Bronchial epithelial cell (primary cell): ENCODE data around the gene JMJD1C. TPM values are rescaled to one million over a fixed set of nuclear protein-coding genes. Genes with fewer than 3 reads are reported as not detected.

ENCODE experiments used
- DNase-seq: peaks from one replicate; pipeline ENCODE4 v3.0.0-alpha.2; 2010; ENCODE audit warnings: low read depth
- FAIRE-seq: peaks from 2 replicates; lab custom pipeline; 2011; peaks lifted over from hg19 to GRCh38; lab: Jason Lieb, UNC
- H3K27me3 ChIP-seq: 2 replicates; pipeline ENCODE4 v1.5.1; 2011; ENCODE audit warnings: low read length; ENCODE audit not compliant: control insufficient read depth, insufficient read depth
- H3K36me3 ChIP-seq: 2 replicates; pipeline ENCODE4 v1.5.1; 2011; ENCODE audit warnings: low read length; ENCODE audit not compliant: control insufficient read depth, insufficient read depth
- H3K4me3 ChIP-seq: 2 replicates; pipeline ENCODE4 v1.5.1; 2011; ENCODE audit warnings: mild to moderate bottlenecking, low read depth, low read length, control low read depth
- total RNA-seq: library from RNA; depleted of rRNA; stranded (reverse); fragments of >200 nt; gene quantifications from 2 replicates; pipeline ENCODE4 v1.2.1, GENCODE V29; 2014
- TF ChIP-seq, protein P1 (sequence below): IDR thresholded peaks from 2 replicates; pipeline ENCODE4 v1.5.1; 2011; ENCODE audit warnings: mild to moderate bottlenecking, moderate library complexity, low read length, control low read depth, inconsistent platforms; ENCODE audit not compliant: insufficient read depth, severe bottlenecking

Gene JMJD1C
- total RNA-seq, 1 donor from 2014 or later = 72.1 TPM

DNA sequence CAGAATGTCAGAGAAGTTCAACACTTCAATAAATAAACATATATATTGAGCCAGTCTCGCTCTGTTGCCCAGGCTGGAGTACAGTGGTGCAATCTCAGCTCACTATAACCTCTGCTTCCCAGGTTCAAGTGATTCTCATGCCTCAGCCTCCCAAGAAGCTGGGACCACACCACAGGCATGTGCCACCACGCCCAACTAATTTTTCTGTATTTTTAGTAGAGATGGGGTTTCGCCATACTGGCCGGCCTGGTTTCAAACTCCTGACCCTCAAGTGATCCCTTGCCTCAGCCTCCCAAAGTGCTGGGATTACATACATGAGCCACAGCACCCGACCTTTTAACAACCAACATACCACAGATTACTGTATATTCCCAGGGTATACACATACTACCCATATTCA lies 134.2 kb downstream of the JMJD1C start:
- H3K36me3 ChIP-seq = no peaks in the 10 kb centered on the region
- no peak for FAIRE-seq
- no peak overlapping the region for H3K4me3 ChIP-seq
- TF ChIP-seq, protein P1, sequence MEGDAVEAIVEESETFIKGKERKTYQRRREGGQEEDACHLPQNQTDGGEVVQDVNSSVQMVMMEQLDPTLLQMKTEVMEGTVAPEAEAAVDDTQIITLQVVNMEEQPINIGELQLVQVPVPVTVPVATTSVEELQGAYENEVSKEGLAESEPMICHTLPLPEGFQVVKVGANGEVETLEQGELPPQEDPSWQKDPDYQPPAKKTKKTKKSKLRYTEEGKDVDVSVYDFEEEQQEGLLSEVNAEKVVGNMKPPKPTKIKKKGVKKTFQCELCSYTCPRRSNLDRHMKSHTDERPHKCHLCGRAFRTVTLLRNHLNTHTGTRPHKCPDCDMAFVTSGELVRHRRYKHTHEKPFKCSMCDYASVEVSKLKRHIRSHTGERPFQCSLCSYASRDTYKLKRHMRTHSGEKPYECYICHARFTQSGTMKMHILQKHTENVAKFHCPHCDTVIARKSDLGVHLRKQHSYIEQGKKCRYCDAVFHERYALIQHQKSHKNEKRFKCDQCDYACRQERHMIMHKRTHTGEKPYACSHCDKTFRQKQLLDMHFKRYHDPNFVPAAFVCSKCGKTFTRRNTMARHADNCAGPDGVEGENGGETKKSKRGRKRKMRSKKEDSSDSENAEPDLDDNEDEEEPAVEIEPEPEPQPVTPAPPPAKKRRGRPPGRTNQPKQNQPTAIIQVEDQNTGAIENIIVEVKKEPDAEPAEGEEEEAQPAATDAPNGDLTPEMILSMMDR = no peak
- no peak for DNase-seq
- no peaks in the 10 kb centered on the region for H3K27me3 ChIP-seq

DNA sequence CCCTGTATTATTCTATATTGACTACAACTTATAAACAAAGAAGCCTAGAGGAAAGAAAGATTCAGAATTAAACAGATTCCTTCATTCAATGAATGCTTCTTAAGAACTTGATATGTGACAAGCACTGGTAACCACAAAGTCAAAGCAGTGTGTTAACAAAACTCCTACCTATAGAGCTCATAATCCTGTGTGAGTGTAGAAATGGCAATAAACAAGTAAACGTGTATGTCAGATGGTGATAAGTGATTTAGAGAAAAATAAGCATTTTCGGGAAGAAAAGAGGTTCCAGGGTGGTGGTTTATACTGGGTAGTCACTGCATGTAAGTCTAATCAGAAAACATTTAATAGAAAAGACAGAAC lies 141.3 kb downstream of the JMJD1C start:
- no peaks in the 10 kb centered on the region for H3K36me3 ChIP-seq
- DNase-seq (no peak), FAIRE-seq (no peak)
- no peak overlapping the region for H3K4me3 ChIP-seq
- no peaks in the 10 kb centered on the region for H3K27me3 ChIP-seq
- TF ChIP-seq, protein P1 = no peak

DNA sequence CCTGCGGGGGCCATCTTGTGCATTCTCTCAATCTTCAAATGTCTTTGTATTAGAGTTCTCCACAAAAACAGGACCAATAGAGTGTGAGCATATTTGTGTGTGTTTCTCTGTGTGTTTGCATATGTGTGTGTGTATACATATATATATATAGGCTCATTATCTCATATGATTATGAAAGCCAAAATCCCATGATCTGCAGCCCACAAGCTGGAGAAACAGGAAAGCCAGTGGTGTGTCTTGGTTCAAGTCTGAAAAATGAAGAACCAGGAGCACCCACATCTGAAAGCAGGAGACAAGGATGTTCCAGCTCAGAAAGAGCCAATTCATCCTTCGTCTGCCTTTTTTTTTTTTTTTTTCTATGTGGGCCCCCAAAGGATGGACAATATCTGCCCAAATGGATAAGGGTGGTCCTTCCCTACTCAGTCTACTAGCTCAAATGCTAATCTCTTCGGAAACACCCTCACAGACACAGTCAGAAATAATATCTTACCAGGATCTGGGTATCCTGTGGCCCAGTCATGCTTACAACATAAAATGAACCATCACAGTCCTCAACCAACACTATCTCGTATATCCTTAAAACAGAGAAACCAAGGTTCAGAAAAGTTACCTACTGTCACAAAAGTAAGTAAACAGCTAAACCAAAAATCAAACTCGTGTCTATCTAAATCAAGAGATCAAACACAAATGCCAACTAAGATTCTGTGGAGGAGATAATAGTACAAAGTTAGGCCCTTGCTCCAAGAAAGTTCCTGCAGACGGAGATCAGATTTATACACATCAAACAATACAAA lies 141.9 kb downstream of the JMJD1C start:
- TF ChIP-seq, protein P1 = no peak
- DNase-seq (no peak), FAIRE-seq (no peak)
- no peaks in the 10 kb centered on the region for H3K36me3 ChIP-seq
- H3K4me3 ChIP-seq = no peak overlapping the region
- H3K27me3 ChIP-seq = no peaks in the 10 kb centered on the region

DNA sequence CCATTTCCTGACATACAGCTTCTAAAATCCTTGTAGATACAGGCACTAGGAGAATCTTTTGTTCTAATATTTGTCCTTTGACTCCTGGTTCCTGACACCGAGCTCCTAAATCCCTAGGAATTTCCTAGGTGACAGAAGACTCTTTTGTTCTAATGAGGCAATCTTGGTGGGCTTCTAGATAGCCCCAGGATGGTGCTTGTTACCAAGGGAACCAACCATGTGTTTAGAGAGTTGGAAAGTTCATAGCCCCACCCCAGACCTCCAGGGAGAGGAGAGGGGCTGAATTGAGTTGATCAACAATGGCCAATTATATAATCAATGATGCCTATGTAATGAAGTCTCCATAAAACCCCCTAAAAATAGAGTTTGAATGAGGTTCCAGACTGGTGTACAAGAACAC lies 145.1 kb downstream of the JMJD1C start:
- DNase-seq (no peak), FAIRE-seq (no peak)
- no peaks in the 10 kb centered on the region for H3K36me3 ChIP-seq
- H3K27me3 ChIP-seq = no peaks in the 10 kb centered on the region
- TF ChIP-seq, protein P1 = no peak
- no peak overlapping the region for H3K4me3 ChIP-seq

DNA sequence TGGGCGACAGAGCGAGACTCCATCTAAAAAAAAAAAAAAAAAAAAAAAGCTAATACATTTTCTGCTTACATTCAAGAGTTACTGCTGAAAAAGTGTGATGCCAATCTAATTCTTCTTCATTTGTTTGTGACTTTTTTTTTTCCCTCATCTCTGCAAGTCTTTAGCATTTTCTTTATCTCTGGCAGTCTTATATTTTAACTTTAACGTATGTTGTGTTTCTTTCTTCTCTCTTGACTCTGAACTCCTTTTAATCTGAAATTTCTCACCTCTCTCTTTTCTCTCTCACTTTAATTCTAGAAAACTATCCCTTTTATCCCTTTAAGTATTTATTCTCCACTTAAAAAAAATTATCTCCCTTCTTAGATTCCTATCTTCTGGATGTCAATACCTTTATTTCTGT lies 146.5 kb downstream of the JMJD1C start:
- no peak overlapping the region for H3K4me3 ChIP-seq
- no peaks in the 10 kb centered on the region for H3K36me3 ChIP-seq
- DNase-seq (no peak), FAIRE-seq (no peak)
- no peaks in the 10 kb centered on the region for H3K27me3 ChIP-seq
- TF ChIP-seq, protein P1 = no peak

DNA sequence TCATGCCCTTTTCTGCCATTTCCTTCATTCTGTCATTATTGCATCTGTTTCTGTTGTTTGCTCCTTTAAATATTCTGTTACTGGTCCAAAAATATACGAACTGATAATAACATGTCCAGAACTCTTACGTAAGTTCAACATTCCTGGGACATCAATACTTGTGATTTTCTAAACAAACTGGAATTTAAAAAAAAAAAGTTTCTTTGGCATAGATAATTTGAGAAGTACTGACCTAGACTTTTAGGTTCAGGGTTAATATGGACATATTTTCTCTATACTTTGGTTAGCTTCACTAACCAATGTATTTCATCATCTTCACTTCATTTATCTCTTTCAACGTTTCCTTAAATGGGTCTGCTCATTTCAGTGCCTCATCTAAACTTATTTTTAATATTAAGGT lies 147.3 kb downstream of the JMJD1C start:
- H3K27me3 ChIP-seq = no peaks in the 10 kb centered on the region
- no peak for FAIRE-seq
- no peak for DNase-seq
- H3K4me3 ChIP-seq = no peak overlapping the region
- TF ChIP-seq, protein P1 = no peak
- no peaks in the 10 kb centered on the region for H3K36me3 ChIP-seq
